Osteoblast (primary cell): Measurements from ENCODE around the gene PIWIL4. TPM values are rescaled to one million over a fixed set of nuclear protein-coding genes. Genes with fewer than 3 reads are reported as not detected.

ENCODE experiments used
- DNase-seq: peaks from one replicate; pipeline ENCODE4 v3.0.0; 2011; ENCODE audit warnings: low spot score, mixed read lengths; ENCODE audit not compliant: insufficient read length; ENCODE audit errors: missing footprints
- H2AFZ ChIP-seq: 2 replicates; pipeline ENCODE4 v1.6.0; 2011; ENCODE audit warnings: mild to moderate bottlenecking, low read length
- H3K27ac ChIP-seq: 2 replicates; pipeline ENCODE4 v1.5.1; 2011; ENCODE audit warnings: mild to moderate bottlenecking, low read depth, low read length, moderate library complexity
- H3K27me3 ChIP-seq: 2 replicates; pipeline ENCODE4 v1.6.0; 2012; ENCODE audit warnings: mild to moderate bottlenecking, control low read depth, inconsistent platforms, low read length, moderate library complexity; ENCODE audit not compliant: insufficient read depth
- H3K36me3 ChIP-seq: 2 replicates; pipeline ENCODE4 v1.5.1; 2011; ENCODE audit warnings: mild to moderate bottlenecking, low read length, control low read depth, moderate library complexity; ENCODE audit not compliant: insufficient read depth
- H3K4me1 ChIP-seq: 2 replicates; pipeline ENCODE4 v1.5.1; 2011; ENCODE audit warnings: mild to moderate bottlenecking, low read length, control low read depth, moderate library complexity; ENCODE audit not compliant: insufficient read depth
- H3K4me2 ChIP-seq: 2 replicates; pipeline ENCODE4 v1.6.0; 2011; ENCODE audit warnings: mild to moderate bottlenecking, low read length; ENCODE audit not compliant: insufficient read depth
- H3K4me3 ChIP-seq: fragments of 200-600 bp; sonication (generic); 3 replicates; pipeline ENCODE4 v1.5.1; 2012; ENCODE audit warnings: mild to moderate bottlenecking, low read length, inconsistent platforms; ENCODE audit not compliant: insufficient read depth
- H3K79me2 ChIP-seq: 2 replicates; pipeline ENCODE4 v1.6.0; 2012; ENCODE audit warnings: mild to moderate bottlenecking, low read length, control low read depth, inconsistent platforms; ENCODE audit not compliant: insufficient read depth
- H3K9me3 ChIP-seq: 2 replicates; pipeline ENCODE4 v1.5.1; 2011; ENCODE audit warnings: low read depth, low read length, control low read depth
- H4K20me1 ChIP-seq: 2 replicates; pipeline ENCODE4 v1.6.0; 2012; ENCODE audit warnings: mild to moderate bottlenecking, low read length, control low read depth; ENCODE audit not compliant: insufficient read depth
- total RNA-seq: library from RNA; depleted of rRNA; stranded (reverse); fragments of >200 nt; gene quantifications from 2 replicates; pipeline ENCODE4 v1.2.3, GENCODE V29; 2012
- TF ChIP-seq, protein P1 (sequence below): IDR thresholded peaks from 2 replicates; pipeline ENCODE4 v1.5.1; 2011; ENCODE audit warnings: mild to moderate bottlenecking, low read depth, low read length, moderate library complexity; ENCODE audit errors: extremely low read depth

The PIWIL4 gene
- total RNA-seq, 1 donor, result 1.8 TPM

DNA sequence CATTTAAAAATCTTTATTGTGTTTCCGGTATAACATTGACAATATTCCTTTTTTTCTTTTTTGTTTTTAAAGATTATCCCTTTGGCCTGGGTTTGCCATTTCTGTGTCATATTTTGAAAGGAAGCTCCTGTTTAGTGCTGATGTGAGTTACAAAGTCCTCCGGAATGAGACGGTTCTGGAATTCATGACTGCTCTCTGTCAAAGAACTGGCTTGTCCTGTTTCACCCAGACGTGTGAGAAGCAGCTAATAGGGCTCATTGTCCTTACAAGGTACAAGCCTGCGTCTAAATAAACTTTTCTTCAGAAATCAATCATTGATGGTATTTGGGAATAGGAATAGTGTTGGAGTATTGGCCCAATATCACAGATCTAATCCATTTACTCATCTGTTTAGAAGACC, 19.8 kb downstream of the PIWIL4 start:
- Histone ChIP-seq H3K27ac (no peak overlapping the region), H4K20me1 (no peaks in the 10 kb centered on the region), H3K4me2 (no peak overlapping the region), H3K27me3 (no peaks in the 10 kb centered on the region), H3K79me2 (no peaks in the 10 kb centered on the region), H3K36me3 (no peaks in the 10 kb centered on the region), H3K4me1 (no peaks in the 10 kb centered on the region), H3K9me3 (no peaks in the 10 kb centered on the region), H2AFZ (no peak overlapping the region), H3K4me3 (no peak overlapping the region)
- DNase-seq, result no peak
- TF ChIP-seq, protein P1, sequence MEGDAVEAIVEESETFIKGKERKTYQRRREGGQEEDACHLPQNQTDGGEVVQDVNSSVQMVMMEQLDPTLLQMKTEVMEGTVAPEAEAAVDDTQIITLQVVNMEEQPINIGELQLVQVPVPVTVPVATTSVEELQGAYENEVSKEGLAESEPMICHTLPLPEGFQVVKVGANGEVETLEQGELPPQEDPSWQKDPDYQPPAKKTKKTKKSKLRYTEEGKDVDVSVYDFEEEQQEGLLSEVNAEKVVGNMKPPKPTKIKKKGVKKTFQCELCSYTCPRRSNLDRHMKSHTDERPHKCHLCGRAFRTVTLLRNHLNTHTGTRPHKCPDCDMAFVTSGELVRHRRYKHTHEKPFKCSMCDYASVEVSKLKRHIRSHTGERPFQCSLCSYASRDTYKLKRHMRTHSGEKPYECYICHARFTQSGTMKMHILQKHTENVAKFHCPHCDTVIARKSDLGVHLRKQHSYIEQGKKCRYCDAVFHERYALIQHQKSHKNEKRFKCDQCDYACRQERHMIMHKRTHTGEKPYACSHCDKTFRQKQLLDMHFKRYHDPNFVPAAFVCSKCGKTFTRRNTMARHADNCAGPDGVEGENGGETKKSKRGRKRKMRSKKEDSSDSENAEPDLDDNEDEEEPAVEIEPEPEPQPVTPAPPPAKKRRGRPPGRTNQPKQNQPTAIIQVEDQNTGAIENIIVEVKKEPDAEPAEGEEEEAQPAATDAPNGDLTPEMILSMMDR, result no peak

DNA sequence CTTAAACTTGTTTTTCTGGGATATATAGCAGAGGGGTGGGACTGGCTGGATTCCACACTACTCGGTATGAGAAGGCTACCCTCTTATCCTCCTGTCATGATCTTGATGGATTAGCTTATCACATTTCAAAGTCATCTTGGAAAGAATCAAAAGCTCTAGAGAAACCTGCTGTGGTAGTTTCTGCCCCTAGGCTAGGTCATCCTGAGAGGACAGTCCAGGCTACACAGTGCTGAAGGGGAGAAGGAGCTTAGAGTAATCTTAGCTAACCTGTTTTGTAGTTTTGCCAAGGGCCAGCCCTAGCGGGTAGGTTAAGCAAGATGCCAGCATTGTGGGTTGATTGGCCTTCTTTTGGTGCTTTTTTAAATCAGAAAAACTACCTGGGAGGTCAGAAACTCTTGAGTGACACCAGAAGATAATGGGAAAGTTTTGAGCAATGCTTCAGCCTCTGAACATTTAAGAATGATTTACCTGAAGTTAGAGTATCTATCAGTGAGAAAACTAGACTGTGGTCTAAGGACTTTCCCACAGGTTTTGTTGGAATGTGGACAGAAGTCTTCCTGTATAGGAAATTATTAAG, 21.3 kb downstream of the PIWIL4 start:
- no peaks in the 10 kb centered on the region for H3K27me3 ChIP-seq
- H3K4me2 ChIP-seq, result no peak overlapping the region
- H4K20me1 ChIP-seq, result no peaks in the 10 kb centered on the region
- H3K9me3 ChIP-seq, result no peaks in the 10 kb centered on the region
- no peaks in the 10 kb centered on the region for H3K4me1 ChIP-seq
- no peak overlapping the region for H3K27ac ChIP-seq
- TF ChIP-seq, protein P1, result no peak
- no peak for DNase-seq
- no peaks in the 10 kb centered on the region for H3K79me2 ChIP-seq
- no peaks in the 10 kb centered on the region for H3K36me3 ChIP-seq
- no peak overlapping the region for H2AFZ ChIP-seq
- H3K4me3 ChIP-seq, result no peak overlapping the region

DNA sequence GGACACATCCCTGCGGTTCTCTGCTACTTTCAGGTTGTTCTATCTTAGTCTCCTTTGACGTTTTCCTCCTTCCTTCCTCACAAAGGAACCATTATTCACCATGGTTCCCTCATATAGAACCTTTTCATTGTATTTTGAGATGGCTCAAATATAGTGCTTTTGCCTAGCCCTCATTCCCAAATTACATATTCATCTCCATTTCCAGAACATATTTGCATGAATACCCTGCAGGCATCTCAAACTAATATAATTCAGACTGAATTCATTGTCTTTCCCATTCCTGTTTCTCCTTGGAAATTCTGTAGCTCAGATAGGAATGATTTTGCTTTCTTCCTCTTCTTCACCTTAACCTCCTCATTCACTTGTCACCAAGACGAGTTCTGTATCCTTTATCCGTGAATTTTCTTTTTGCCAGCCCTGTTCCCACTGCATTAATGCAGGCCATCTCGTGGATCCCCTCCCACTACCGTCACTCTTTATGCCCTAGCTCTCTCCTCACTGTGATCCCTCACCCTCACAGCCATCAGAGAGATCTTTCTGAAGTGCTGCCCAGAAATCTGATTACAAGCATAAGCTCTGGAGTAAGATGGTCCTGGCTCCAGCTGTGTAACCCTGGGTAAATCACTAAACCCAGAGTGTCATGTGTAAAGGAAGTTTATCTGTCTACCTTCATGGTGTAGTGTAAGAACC, 23.3 kb downstream of the PIWIL4 start:
- Histone ChIP-seq H3K4me3 (no peak overlapping the region), H3K4me2 (no peak overlapping the region), H3K79me2 (no peaks in the 10 kb centered on the region), H3K27ac (no peak overlapping the region), H3K9me3 (no peaks in the 10 kb centered on the region), H2AFZ (no peak overlapping the region), H3K27me3 (no peaks in the 10 kb centered on the region), H3K36me3 (no peaks in the 10 kb centered on the region), H4K20me1 (no peaks in the 10 kb centered on the region), H3K4me1 (no peaks in the 10 kb centered on the region)
- TF ChIP-seq, protein P1, result no peak
- no peak for DNase-seq

DNA sequence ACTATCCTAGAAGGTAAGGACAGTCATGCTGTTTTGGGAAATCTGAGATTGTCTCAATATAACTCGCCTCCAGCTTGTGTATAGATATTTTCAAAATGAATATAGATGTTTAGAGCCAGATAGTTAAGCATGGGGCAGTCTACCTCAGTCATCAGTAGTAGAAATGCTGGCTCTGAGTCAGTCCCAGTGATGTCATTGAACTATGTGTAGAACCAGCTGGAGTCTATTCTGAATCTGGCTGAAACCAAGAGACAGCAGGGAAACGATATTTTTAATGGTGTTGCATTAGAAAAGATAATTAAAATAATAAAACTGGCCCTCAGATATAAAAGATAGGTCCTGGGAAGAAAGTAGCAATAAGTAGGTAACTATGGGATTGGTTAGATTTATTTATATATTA, 25.9 kb downstream of the PIWIL4 start:
- H4K20me1 ChIP-seq, result no peaks in the 10 kb centered on the region
- no peaks in the 10 kb centered on the region for H3K4me1 ChIP-seq
- no peak overlapping the region for H3K27ac ChIP-seq
- H3K4me2 ChIP-seq, result no peak overlapping the region
- peak; percentile 58 for DNase-seq
- no peak overlapping the region for H3K4me3 ChIP-seq
- no peaks in the 10 kb centered on the region for H3K79me2 ChIP-seq
- no peaks in the 10 kb centered on the region for H3K9me3 ChIP-seq
- TF ChIP-seq, protein P1, result no peak
- no peaks in the 10 kb centered on the region for H3K36me3 ChIP-seq
- no peak overlapping the region for H2AFZ ChIP-seq
- H3K27me3 ChIP-seq, result no peaks in the 10 kb centered on the region
